Endothelial cell of umbilical vein (primary cell): ENCODE measurements around the gene GUCA2B. TPM values are rescaled to one million over a fixed set of nuclear protein-coding genes. Genes with fewer than 3 reads are reported as not detected.

Experiments
- BruUV-seq: library from RNA; stranded (reverse); fragments of 400-500 nt; replicated peaks from 2 replicates; lab custom pipeline; 2021; lab: Mats Ljungman, UMichigan
- CTCF ChIA-PET: fragments of 300-600, 350-600 bp; sonication (Branson Sonifier 250); formaldehyde crosslinking; loops from one replicate; lab custom pipeline; 2021; ENCODE audit warnings: antibody characterized with exemption, inconsistent platforms; lab: Charles Lee
- POLR2A ChIA-PET: fragments of 300-600, 350-600 bp; sonication (Branson Sonifier 250); formaldehyde crosslinking; loops from one replicate; lab custom pipeline; 2021; ENCODE audit warnings: antibody characterized with exemption, inconsistent platforms; lab: Charles Lee
- DNase-seq: peaks from one replicate; pipeline ENCODE4 v3.0.0-alpha.2; 2011; ENCODE audit warnings: low read depth, low spot score
- FAIRE-seq: peaks from 2 replicates; lab custom pipeline; 2011; peaks lifted over from hg19 to GRCh38; lab: Jason Lieb, UNC
- H2AFZ ChIP-seq: 2 replicates; pipeline ENCODE4 v1.6.0; 2012; ENCODE audit warnings: low read depth, low read length, control low read depth, inconsistent platforms
- H3K27ac ChIP-seq: 2 replicates; pipeline ENCODE4 v1.5.1; 2011; ENCODE audit warnings: low read depth, mild to moderate bottlenecking, control low read depth, low read length, moderate library complexity; ENCODE audit not compliant: insufficient read depth
- H3K27me3 ChIP-seq, 2 experiments: 2 replicates each; pipeline versions ENCODE4 v1.6.0 to v1.6.1; 2011; ENCODE audit warnings: low read length in 2 of 2, mixed read lengths in 1 of 2; ENCODE audit not compliant: control insufficient read depth in 2 of 2, insufficient read depth in 2 of 2
- H3K36me3 ChIP-seq, 2 experiments: 2 replicates in 1 of 2; 3 replicates in 1 of 2; pipeline ENCODE4 v1.5.1; 2011; ENCODE audit warnings: low read length in 2 of 2, mild to moderate bottlenecking in 1 of 2, moderate library complexity in 1 of 2; ENCODE audit not compliant: control insufficient read depth in 2 of 2, insufficient read depth in 2 of 2; ENCODE audit errors: extremely low read depth in 1 of 2
- H3K4me1 ChIP-seq: 3 replicates; pipeline ENCODE4 v1.5.1; 2011; ENCODE audit warnings: mild to moderate bottlenecking, low read length; ENCODE audit not compliant: control insufficient read depth, insufficient read depth; ENCODE audit errors: extremely low read depth
- H3K4me2 ChIP-seq: 2 replicates; pipeline ENCODE4 v1.6.1; 2011; ENCODE audit warnings: low read length, control low read depth, mixed read lengths; ENCODE audit not compliant: insufficient read depth
- H3K4me3 ChIP-seq, 3 experiments: fragments of 200-600 bp in 1 of 3; sonication (generic), shearing (Covaris generic) in 1 of 3; replicated peaks in 1 of 3; 2 replicates each; pipeline ENCODE4 v1.5.1; 2011 to 2016; ENCODE audit warnings: control low read depth in 3 of 3, low read length in 3 of 3, mild to moderate bottlenecking in 2 of 3, inconsistent platforms in 1 of 3, low read depth in 1 of 3, moderate library complexity in 1 of 3; ENCODE audit not compliant: insufficient read depth in 1 of 3
- H3K79me2 ChIP-seq: 2 replicates; pipeline ENCODE4 v1.6.0; 2012; ENCODE audit warnings: low read length, inconsistent platforms; ENCODE audit not compliant: control insufficient read depth, insufficient read depth
- H3K9ac ChIP-seq: replicated peaks from 2 replicates; pipeline ENCODE3; 2011; ENCODE audit warnings: low read length, control low read depth; ENCODE audit not compliant: insufficient read depth; ENCODE audit errors: extremely low read depth
- H3K9me1 ChIP-seq: replicated peaks from 3 replicates; pipeline ENCODE4 v1.6.0; 2011; ENCODE audit warnings: mild to moderate bottlenecking, low read length; ENCODE audit not compliant: control insufficient read depth, insufficient read depth; ENCODE audit errors: extremely low read depth
- H3K9me3 ChIP-seq: replicated peaks from 2 replicates; pipeline ENCODE4 v1.5.1; 2012; ENCODE audit warnings: low read length, inconsistent platforms; ENCODE audit not compliant: control insufficient read depth, insufficient read depth
- H4K20me1 ChIP-seq: replicated peaks from 2 replicates; pipeline ENCODE3; 2011; ENCODE audit warnings: mild to moderate bottlenecking, low read length; ENCODE audit not compliant: control insufficient read depth, insufficient read depth; ENCODE audit errors: extremely low read depth
- CTCF ChIP-seq, 2 donors: IDR thresholded peaks; 1 replicate in 1 of 2; 2 replicates in 1 of 2; pipeline ENCODE4 v1.5.1; 2011; ENCODE audit warnings: low read length in 2 of 2, mild to moderate bottlenecking in 2 of 2, moderate library complexity in 2 of 2, control low read depth in 1 of 2, inconsistent platforms in 1 of 2, low read depth in 1 of 2; ENCODE audit not compliant: insufficient read depth in 1 of 2; ENCODE audit errors: extremely low read depth in 1 of 2
- EZH2 ChIP-seq: IDR thresholded peaks from 2 replicates; pipeline ENCODE4 v1.6.1; 2012; ENCODE audit warnings: borderline replicate concordance, low read depth, mild to moderate bottlenecking, moderate library complexity, low read length, inconsistent platforms; ENCODE audit not compliant: severe bottlenecking
- FOS ChIP-seq: IDR thresholded peaks from 2 replicates; pipeline ENCODE4 v1.6.1; 2011; ENCODE audit warnings: mild to moderate bottlenecking, low read length, moderate library complexity, borderline replicate concordance; ENCODE audit not compliant: insufficient read depth
- GATA2 ChIP-seq: IDR thresholded peaks from 2 replicates; pipeline ENCODE4 v1.7.0; 2011; ENCODE audit warnings: low read depth, mild to moderate bottlenecking, moderate library complexity, mixed read lengths, low read length; ENCODE audit not compliant: insufficient read length, insufficient read depth
- JUN ChIP-seq: IDR thresholded peaks from 2 replicates; pipeline ENCODE4 v1.6.1; 2011; ENCODE audit warnings: borderline replicate concordance, low read depth; ENCODE audit not compliant: insufficient read length, insufficient read depth
- MAX ChIP-seq: IDR thresholded peaks from 2 replicates; pipeline ENCODE4 v1.6.1; 2011; ENCODE audit not compliant: insufficient read depth, insufficient read length
- MYC ChIP-seq: IDR thresholded peaks from one replicate; pipeline ENCODE4 v1.6.1; 2011; ENCODE audit warnings: mild to moderate bottlenecking, low read depth, low read length
- POLR2A ChIP-seq: IDR thresholded peaks from 2 replicates; pipeline ENCODE4 v1.6.1; 2012; ENCODE audit warnings: low read depth, mild to moderate bottlenecking, control low read depth, low read length
- POLR2AphosphoS5 ChIP-seq: IDR thresholded peaks from 2 replicates; pipeline ENCODE4 v1.6.1; 2012; ENCODE audit warnings: low read depth, mild to moderate bottlenecking, control low read depth, low read length, moderate library complexity; ENCODE audit not compliant: insufficient read depth
- dilution Hi-C: fragments of 300-500 bp; cut with MboI; formaldehyde crosslinking; loops from one replicate; pipeline ENCODE4 v1.15.0; 2019; ENCODE audit warnings: low sequenced_read_pairs; ENCODE audit not compliant: extremely low pct_ligation_motif_present
- intact Hi-C: fragments of 100-400 bp; cut with micrococcal nuclease; formaldehyde crosslinking; loops from one replicate; pipeline ENCODE4 v1.10.0; 2022
- polyA plus RNA-seq, 4 experiments: library from polyadenylated mRNA; depleted of rRNA in 3 of 4; stranded (reverse) in 3 of 4; unstranded in 1 of 4; fragments of >200 nt; gene quantifications; 2 replicates each; pipeline versions ENCODE4 v1.2.1 to v1.2.3, GENCODE V29; 2011 to 2012; ENCODE audit warnings: missing spikeins in 1 of 4
- total RNA-seq: library from RNA; stranded (reverse); gene quantifications from 2 replicates; pipeline ENCODE4 v1.2.3, GENCODE V29; 2021

Gene GUCA2B
- total and polyA plus RNA-seq, 2 donors (not counting 3 experiments of a cell fraction or from before 2014, with no cell fraction given): not detected

GRCh38 chr1:42145764-42146625 is 7.2 kb upstream of the GUCA2B start:
- Histone ChIP-seq H2AFZ (no peak overlapping the region), H3K36me3 (no peaks in the 10 kb centered on the region), H3K4me3 (no peak overlapping the region), H3K9ac (no peak overlapping the region), H4K20me1 (no peaks in the 10 kb centered on the region), H3K27ac (no peak overlapping the region), H3K9me3 (no peaks in the 10 kb centered on the region), H3K27me3 (peaks cover 21 to 22% of the 10 kb centered on the region in 2 experiments), H3K4me1 (no peaks in the 10 kb centered on the region), H3K79me2 (no peaks in the 10 kb centered on the region), H3K4me2 (no peak overlapping the region), H3K9me1 (no peaks in the 10 kb centered on the region)
- no peak for TF ChIP-seq MAX
- no peak for TF ChIP-seq GATA2
- no peak for TF ChIP-seq POLR2A
- TF ChIP-seq JUN: no peak
- TF ChIP-seq POLR2AphosphoS5: no peak
- TF ChIP-seq CTCF (IDR thresholded peaks at IDR 0.05; ENCODE audit: extremely low read depth in 1 of 2, insufficient read depth in 1 of 2, low read depth in 1 of 2, low read length in 2 of 2): no peak
- no peak for TF ChIP-seq MYC
- no peak for TF ChIP-seq EZH2
- no peak for TF ChIP-seq FOS
- intact Hi-C loops: loop anchor here (5.0 to 10.0 kb wide), 2 partner anchors 331 to 431 kb away; no protein-coding TSS in a partner anchor
- dilution Hi-C loops: no loop called here
- CTCF ChIA-PET: interaction anchor here (0.6 to 3.1 kb wide), 11 partner anchors 26 to 928 kb away, joined by 3 to 58 read pairs (median 5); no protein-coding TSS in a partner anchor
- POLR2A ChIA-PET: no interaction called here
- no TSS peak for BruUV-seq
- no peak for FAIRE-seq
- DNase-seq: no peak
